GM19452 (cell line): ENCODE results near the gene YPEL1.
"Not testable (repeated sequence)": the region's sequence is repeated elsewhere in the genome, so short reads cannot be mapped to it uniquely, and the experiment has no call there.

Source experiments
- ATAC-seq: cut with Tn5 transposase; IDR thresholded peaks from one replicate; pipeline ENCODE4 v1.9.1; 2021; ENCODE audit not compliant: unreplicated experiment

Gene YPEL1

GRCh38 chr22:21724496-21724895 lies 11.1 kb downstream of the YPEL1 start:
- not testable (repeated sequence) for ATAC-seq

DNA sequence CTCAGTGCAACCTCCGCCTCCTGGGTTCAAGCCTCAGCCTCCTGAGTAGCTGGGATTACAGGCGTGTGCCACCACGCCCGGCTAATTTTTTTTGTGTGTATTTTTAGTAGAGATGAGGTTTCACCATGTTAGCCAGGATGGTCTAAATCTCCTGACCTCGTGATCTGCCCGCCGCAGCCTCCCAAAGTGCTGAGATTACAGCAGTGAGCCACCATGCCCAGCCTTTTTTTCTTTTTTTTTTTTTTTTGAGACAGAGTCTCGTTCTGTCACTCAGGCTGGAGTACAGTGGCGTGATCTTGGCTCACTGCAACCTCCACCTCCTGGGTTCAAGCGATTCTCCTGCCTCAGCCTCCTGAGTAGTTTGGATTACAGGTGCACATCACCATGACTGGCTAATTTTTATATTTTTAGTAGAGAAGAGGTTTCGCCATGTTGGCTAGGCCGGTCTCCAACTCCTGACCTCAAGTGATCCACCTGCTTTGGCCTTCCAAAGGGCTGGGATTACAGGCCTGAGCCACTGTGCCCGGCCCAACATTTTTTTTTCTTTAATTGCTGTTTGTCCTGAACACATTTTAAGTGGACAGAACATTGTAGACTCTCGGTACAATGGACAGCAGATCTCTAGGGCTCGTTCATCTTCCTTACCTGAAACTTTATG lies 14.3 kb downstream of the YPEL1 start:
- ATAC-seq = not testable (repeated sequence)

GRCh38 chr22:21720191-21720859 lies 15.3 kb downstream of the YPEL1 start:
- ATAC-seq = not testable (repeated sequence)

- no peak for ATAC-seq
Measured at GRCh38 chr22:21719024-21719423, 16.6 kb downstream of the YPEL1 start.

GRCh38 chr22:21718499-21718898 lies 17.1 kb downstream of the YPEL1 start:
- ATAC-seq = no peak

DNA sequence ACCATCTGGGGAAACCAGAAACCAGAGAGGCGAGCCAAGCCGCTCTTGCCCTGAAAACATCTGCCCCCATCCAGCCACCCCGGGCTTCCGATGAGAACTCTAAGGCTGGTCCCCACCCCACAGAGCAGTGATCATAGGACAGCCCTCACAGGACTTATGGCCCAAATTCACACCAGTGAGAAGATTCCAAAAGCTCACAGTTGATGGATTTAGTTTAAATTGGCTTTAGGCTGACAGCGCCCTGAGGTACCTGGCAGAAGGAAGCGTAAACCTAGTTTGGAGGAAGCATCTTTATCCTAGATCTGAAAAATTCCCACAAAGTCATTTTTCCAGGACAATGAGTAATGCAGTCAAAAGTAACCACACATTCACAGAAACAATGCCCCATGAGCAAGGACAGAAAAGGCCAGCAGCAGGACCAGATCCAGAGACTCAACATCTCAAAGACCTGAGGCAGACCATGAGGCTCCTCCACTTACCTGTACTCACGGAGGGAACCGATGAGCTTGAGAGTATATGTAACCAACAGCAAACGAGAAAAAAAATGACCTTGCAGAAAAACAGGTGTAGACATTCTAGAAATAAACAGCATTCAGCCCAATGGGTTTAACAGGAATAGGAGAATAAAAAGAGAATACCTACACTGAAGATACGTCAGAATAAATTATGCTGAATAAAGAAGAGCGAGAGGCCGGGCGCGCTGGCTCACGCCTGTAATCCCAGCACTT lies 19.0 kb downstream of the YPEL1 start:
- ATAC-seq = not testable (repeated sequence)

DNA sequence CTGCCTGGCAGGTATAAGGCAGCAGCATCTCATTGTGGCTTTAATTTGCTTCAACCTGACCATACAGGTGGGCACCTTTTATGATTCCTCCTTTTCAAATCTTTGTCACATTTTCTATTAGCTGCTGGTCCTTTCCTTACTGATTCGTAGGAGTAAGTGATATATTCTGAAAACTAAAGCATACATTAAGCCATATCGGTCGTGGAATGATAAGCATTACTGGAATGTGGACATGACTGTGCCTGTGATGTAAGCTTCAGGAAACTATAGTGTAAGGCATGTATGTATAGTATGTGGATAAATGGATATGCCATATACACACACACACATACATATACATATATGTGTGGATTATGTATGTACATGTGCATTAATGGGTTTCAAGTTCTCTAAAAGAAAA lies 20.8 kb downstream of the YPEL1 start:
- ATAC-seq = no peak

DNA sequence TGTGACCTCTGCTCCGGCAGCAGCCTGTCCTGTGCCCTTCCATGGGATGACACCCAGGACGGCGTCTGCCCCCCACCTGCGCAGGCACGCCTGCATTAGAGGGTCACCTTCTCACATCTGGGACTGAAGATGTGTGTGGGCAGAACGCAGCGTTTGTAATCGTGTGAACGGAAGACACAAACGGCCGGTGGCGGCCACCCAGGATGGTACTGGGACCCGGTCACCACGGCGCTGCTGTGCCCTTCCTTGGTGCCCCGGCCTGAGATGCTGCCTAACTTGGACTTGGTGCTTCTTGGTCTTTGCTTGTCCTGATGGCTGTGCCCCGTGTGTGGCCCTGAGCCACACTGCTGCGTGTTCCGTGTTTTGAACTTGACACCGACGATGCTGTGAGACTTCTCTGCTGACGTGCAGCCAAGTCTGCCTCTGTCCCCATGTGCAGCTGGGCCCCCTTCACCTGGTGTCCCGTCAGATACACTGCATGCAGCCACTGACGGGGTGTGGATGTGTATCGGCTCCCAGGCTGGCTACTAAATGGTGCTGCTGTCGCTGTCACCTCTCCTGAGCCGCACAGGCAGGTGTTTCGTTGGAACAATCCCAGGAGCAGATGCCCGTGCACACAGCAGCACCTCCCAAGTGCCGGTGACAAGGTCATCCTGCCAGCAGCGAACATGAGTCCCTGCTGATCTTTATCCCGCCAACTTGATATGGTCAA lies 21.4 kb downstream of the YPEL1 start:
- no peak for ATAC-seq

GRCh38 chr22:21713428-21714058 lies 22.1 kb downstream of the YPEL1 start:
- no peak for ATAC-seq

- no peak for ATAC-seq
Measured at GRCh38 chr22:21712751-21713427, 22.7 kb downstream of the YPEL1 start.

- ATAC-seq = no peak
Measured at GRCh38 chr22:21711851-21712250, 23.7 kb downstream of the YPEL1 start.

DNA sequence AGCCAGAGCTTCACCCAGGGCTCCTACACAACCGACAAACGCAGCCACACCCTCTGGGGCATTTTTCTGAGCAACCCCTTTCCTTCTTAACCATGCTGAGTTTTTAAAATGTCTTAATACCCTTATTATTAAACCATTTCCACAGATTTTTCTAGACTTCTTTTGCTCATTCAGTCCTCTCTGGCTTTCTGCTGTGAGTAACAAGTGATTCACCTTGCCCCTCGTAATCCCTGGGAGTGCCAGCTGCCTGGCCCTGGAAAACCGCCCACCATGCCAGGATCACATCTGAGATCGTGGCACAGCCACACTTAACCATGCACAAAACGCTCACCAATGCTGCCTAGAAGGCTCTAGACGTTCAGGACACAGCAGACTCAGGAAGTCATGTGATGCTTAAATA lies 25.4 kb downstream of the YPEL1 start:
- ATAC-seq = no peak

DNA sequence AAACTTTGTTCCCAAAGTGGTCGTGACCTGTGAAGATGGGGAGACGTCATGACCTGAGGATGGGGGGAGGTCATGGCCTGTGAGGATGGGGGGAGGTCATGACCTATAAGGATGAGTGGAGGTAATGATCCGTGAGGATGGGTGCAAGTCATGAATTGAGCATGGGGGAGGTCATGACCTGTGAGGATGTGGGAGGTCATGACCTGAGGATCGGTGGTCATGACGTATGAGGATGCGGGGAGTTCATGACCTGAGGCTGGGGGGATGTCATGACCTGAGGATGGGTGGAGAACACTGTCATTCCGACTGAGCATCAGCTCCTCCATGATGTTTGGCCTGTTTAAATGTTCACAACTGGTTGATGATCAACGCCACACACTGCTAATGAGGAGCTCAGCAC lies 25.9 kb downstream of the YPEL1 start:
- no peak for ATAC-seq

DNA sequence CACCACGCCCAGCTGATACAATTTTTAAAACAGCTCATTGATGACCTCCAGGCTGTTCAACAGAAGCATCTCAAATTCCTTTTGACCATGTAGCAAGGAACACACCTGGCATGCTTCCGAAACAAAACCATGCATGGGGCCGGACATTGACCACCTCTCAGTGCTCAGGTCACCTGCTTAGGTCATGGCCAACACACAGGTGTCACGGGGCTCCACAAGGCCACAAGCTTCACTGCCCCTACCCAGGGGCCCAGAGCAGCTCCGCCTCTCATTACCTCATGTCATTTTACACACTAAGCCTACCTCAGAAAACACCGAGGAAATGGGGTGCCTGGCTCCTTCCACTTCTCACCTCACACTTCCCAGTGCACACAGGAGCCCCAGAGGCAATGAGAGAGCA lies 26.6 kb downstream of the YPEL1 start:
- no peak for ATAC-seq

- no peak for ATAC-seq
Measured at GRCh38 chr22:21707677-21708076, 27.9 kb downstream of the YPEL1 start.

- no peak for ATAC-seq
Measured at GRCh38 chr22:21703684-21704316, 31.8 kb downstream of the YPEL1 start.

DNA sequence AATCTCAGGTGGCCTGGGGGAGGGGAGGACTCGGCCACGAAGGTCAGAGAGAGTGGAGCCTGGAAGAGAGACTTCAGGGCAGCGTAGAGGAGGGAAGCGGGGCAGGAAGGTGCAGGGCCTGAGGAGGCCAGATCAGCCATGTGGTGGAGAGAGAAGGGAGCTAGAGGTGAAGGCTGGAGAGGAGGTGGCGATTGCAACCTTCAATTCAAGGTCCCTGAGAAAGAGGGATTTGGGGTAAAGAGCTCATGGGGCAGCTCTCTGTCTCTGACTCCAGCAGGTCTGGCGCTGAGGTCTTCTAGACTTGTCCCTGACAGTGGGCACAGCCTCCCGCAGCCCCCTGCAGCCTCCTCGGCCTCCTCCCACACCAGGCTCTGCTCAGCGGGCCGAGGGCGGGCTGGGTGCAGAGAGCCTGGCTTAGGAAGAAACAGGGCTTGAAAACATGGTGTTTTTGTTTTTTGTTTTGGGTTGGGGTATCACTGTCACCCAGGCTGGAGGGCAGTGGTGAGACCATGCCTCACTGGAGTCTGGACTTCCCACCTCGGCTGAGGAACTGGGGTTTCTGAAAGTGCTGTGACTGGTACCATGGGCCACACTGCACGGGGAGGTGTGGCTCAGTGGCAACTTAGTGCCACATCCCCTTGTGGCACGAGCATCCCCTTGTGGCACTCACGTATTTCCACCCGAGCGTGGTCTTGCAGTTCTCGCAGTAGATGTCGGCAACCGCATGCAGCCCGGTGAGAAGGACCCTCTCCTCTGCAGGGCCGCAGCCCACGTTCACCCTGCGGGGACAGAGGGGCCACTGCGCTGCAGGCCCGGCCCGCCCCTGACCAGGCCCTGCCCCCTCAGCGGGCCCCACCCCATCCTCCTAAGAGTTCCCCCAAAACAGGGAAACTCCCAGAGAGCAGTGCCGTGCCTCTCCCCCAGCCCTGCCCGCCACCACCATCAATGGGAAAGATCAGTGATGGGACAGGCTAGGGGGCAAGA lies 32.6 kb downstream of the YPEL1 start:
- no peak for ATAC-seq

- no peak for ATAC-seq
Measured at GRCh38 chr22:21702094-21702493, 33.5 kb downstream of the YPEL1 start.
